Measurements from ENCODE around the gene MASP2.
"Not testable (repeated sequence)": the region's sequence is repeated elsewhere in the genome, so short reads cannot be mapped to it uniquely, and the experiment has no call there.

The MASP2 gene

DNA sequence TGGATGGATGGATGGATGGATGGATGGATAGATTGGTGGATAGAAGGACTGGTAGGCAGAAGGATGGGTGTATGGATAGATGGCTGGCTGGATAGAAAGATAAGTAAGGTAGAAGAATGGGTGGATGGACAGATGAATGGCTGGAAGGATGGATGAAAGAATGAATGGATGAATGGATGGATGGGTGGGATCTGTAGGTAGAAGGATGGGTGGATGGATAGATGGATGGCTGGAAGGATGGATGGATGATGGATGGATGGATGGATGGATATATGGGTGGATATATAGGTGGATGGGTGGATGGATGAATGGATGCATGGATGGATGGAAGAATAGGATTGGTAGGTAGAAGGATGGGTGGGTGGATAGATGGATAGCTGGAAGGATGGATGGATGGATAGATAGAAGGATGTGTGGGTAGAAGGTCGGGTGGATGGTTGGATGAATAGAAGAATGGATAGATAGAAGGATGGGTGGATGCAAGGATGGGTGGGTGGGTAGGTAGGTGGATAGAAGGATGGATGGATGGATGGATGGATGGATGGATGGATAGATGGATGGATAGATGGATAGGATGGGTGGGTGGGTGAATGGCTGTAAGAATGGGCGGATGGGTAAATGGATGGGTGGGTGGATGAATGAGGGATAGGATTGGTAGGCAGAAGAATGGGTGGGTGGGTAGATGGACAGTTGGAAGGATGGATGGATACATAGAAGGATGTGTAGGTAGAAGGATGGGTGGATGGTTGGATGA is 7.5 kb downstream of the MASP2 start:
- no peak for DNase-seq (ENCODE audit: extremely low read depth in 1 of 2, low read depth in 1 of 2)

- peak; percentile 79 to 84 for DNase-seq (ENCODE audit: extremely low read depth in 1 of 2, low read depth in 1 of 2)
These were observed 9.3 kb downstream of the MASP2 start for GRCh38 chr1:11037740-11038182.

- DNase-seq (ENCODE audit: extremely low read depth in 1 of 2, low read depth in 1 of 2): not testable (repeated sequence)
These were observed 9.9 kb downstream of the MASP2 start for GRCh38 chr1:11037019-11037739.

DNA sequence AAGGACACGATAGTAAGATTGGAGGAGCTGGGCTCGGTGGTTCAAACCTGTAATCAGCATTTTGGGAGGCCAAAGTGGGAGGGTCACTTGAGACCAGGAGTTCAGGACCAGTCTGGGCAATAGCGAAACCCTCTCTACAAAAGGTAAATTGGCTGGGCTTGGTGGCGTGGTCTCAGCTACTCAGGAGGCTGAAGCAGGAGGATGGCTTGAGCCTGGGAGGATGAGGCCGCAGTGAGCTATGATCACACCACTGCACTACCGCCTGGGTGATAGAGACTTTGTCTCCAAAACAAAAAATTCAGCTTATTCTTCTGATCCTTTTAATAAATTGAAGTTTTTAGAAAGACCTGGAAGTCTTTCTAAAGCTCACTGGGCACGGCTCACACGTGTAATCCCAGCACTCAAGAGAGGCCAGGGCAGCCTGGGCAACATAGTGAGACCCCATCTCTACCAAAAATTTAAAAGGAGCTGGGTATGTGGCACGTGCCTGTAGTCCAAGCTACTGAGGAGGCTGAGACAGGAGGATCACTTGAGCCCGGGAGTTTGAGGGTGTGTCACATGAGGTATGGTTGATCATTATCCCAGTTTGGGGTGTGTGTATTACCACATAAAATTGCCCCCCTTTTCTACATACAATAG is 15.3 kb downstream of the MASP2 start:
- no peak for DNase-seq (ENCODE audit: extremely low read depth in 1 of 2, low read depth in 1 of 2)

- DNase-seq (ENCODE audit: extremely low read depth in 1 of 2, low read depth in 1 of 2): no peak
These were observed 16.2 kb downstream of the MASP2 start for GRCh38 chr1:11030865-11031264.

GRCh38 chr1:11028018-11028417 is 19.0 kb downstream of the MASP2 start:
- no peak for DNase-seq (ENCODE audit: extremely low read depth in 1 of 2, low read depth in 1 of 2)

DNA sequence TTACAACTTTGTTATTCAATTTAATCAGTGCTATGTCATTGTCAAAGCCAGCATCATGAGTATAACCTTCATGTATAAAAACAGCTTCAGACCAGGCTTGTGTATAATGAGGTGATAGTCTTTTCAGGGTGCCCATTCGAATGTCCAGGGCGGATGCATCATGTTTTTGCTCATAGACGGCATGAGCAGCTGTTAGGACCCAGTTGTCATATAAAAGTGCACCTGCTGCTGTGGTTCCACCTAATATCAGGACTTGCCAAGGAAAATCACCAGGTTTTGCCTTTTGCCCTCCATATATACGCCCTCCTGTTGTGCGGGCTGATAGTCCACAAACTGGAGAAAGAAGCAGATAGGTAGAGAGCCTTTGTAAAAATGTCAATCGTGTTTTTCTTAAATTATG is 19.7 kb downstream of the MASP2 start:
- DNase-seq (ENCODE audit: extremely low read depth in 1 of 2, low read depth in 1 of 2): no peak

GRCh38 chr1:11026903-11027302 is 20.1 kb downstream of the MASP2 start:
- no peak for DNase-seq (ENCODE audit: extremely low read depth in 1 of 2, low read depth in 1 of 2)

- no peak for DNase-seq (ENCODE audit: extremely low read depth in 1 of 2, low read depth in 1 of 2)
These were observed 21.0 kb downstream of the MASP2 start for GRCh38 chr1:11026052-11026451.

DNA sequence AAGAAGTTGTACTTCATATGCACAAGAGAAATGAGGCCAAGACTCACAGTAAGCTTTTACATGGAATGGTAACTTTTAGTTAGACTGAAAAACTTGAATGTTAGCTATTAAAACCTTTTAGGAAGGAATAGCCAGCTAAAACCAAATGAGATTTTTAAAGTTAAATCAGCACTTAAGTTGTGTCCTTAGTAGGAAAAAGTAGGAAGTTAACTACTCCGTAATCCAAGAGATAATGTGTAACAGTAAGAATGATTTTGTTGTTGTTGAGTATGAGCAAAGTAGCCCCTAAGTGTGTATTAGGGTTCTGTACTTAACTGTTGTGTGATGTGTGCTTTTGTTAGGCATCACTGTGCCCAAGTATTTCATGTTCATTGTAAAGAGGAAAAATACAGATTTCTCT is 21.4 kb downstream of the MASP2 start:
- no peak for DNase-seq (ENCODE audit: extremely low read depth in 1 of 2, low read depth in 1 of 2)

- DNase-seq (ENCODE audit: extremely low read depth in 1 of 2, low read depth in 1 of 2): no peak
These were observed 22.2 kb downstream of the MASP2 start for GRCh38 chr1:11024874-11025203.

DNA sequence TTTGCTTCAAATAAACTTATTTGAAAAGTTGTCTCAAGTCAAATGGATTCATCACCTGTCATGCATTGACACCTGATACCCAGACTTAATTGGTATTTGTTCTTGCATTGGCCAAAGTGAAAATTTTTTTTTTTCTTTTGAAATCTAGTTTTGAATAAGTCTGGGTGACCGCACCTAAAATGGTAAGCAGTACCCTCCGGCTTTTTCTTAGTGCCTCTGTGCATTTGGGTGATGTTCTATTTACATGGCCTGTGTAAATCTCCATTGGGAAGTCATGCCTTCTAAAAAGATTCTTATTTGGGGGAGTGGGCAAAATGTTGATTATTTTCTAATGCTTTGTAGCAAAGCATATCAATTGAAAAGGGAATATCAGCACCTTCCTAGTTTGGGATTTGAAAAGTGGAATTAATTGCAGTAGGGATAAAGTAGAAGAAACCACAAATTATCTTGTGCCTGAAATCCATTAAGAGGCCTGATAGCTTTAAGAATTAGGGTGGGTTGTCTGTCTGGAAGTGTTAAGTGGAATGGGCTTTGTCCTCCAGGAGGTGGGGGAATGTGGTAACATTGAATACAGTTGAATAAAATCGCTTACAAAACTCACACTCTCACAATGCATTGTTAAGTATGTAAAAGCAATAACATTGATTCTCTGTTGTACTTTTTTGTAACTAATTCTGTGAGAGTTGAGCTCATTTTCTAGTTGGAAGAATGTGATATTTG is 22.7 kb downstream of the MASP2 start:
- no peak for DNase-seq (ENCODE audit: extremely low read depth in 1 of 2, low read depth in 1 of 2)

- no peak for DNase-seq (ENCODE audit: extremely low read depth in 1 of 2, low read depth in 1 of 2)
These were observed 23.8 kb downstream of the MASP2 start for GRCh38 chr1:11023201-11023600.

DNA sequence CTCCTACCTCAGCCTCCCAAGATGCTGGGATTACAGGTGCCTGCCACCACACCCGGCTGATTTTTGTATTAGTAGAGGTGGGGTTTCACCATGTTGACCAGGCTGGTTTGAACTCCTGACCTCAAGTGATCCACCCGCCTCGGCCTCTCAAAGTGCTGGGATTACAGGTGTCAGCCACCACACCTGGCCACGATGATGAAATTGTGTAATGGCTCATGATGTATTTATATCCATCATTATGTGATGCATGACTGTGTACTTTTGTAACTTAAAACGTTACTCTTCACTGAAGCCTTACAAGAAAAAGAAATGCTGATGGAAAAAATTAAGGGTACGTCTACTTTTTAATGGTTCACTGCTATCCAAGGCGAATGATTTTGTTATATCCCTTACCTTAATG is 27.1 kb downstream of the MASP2 start:
- no peak for DNase-seq (ENCODE audit: extremely low read depth in 1 of 2, low read depth in 1 of 2)

DNA sequence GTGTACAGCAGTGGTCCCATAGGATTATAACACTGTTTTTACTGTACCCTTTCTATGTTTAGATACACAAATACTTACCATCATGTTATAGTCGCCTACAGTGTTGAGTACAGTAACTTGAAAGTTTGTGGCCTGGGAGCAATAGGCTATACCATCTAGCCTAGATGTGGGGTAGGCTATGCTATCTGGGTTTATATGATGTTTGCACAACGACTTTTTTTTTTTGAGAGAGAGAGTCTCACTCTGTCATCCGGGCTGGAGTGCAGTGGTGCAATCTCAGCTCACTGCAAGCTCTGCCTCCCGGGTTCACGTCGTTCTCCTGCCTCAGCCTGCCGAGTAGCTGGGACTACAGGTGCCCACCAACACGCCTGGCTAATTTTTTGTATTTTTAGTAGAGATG is 27.7 kb downstream of the MASP2 start:
- DNase-seq (ENCODE audit: extremely low read depth in 1 of 2, low read depth in 1 of 2): not testable (repeated sequence)

- DNase-seq (ENCODE audit: extremely low read depth in 1 of 2, low read depth in 1 of 2): no peak
These were observed 33.9 kb downstream of the MASP2 start for GRCh38 chr1:11013160-11013531.

DNA sequence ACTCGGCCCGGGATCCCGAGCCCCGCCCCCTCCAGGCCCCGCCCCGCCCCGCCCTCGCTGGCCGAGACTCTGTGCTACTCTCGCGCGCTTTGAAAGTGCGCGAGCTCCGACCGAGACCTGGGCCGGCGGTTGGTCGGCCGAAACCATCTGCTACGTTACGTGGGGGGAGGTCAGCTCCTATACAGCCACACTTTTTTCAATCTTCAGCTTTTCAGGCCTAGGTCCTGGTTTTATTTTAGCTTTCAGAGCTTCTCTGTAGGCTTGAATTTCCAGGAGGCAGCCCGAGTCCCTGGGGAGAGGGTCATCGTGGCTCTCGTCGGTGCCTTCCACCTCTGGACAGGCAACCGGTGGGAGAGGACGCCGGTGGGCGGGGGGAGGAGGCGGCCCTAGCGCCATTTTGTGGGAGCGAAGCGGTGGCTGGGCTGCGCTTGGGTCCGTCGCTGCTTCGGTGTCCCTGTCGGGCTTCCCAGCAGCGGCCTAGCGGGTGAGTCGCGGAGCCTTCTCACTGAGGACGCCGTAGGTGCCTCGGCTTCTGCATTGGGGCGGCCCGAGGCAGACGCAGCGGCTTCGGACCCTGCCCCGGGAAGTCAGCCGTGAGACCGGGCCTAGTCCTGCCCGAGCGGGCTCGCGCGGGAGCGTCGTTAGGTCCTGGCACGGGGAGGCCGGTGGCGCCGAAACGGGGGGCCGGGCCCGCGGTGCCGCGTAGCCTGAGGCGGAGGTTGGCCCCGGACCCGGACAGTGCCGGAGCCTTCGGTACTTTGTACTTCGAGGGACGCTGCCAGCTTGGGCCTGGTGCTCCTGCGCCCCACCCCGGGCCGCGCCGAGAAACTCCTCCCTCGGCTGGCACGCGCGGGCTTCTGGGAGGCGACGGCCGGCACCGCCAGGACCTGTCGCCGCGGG is 34.5 kb downstream of the MASP2 start, which contains the start of gene TARDBP:
Gene TARDBP (plus strand): TSS at position 395 of the 900 bp plus-strand sequence. CDS start 1,074 bp downstream, outside the sequence.
- DNase-seq (ENCODE audit: extremely low read depth in 1 of 2, low read depth in 1 of 2): peak; percentile 71 to 84

DNA sequence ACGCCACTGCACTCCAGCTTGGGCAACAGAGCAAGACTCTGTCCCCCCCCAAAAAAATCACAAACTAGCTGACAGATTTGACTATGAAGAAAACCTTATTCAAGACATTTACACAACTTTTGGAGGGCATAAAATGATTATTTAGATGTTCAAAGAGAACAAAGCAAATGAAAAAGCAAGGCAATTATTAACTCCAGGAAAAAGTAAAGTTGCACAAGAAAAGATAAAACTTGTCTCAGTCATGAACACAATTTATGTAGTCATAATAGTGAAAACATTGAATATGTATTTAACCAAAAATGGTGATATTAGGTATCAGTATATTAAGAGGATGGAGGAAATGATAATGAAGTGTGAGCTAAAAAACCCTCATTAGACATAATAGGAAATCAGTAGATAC is 46.5 kb downstream of the MASP2 start:
- DNase-seq (ENCODE audit: extremely low read depth in 1 of 2, low read depth in 1 of 2): no peak

GRCh38 chr1:10996100-10996499 is 50.9 kb downstream of the MASP2 start:
- DNase-seq (ENCODE audit: extremely low read depth in 1 of 2, low read depth in 1 of 2): no peak

GRCh38 chr1:10992864-10993263 is 54.2 kb downstream of the MASP2 start:
- no peak for DNase-seq (ENCODE audit: extremely low read depth in 1 of 2, low read depth in 1 of 2)

Measured in activated CD8-positive, alpha-beta memory T cell treated with anti-CD3 and anti-CD28 coated beads for 1 hour (primary cell).